IMR-90 (cell line): Measurements from ENCODE around the gene CEACAM8. TPM values are rescaled to one million over a fixed set of nuclear protein-coding genes. Genes with fewer than 3 reads are reported as not detected.

Source experiments
- ATAC-seq: fragments of 200-7000 bp; cut with Tn5 transposase; 2 replicates; pipeline ENCODE4 v1.9.1; 2020; ENCODE audit warnings: low read depth, mild to moderate bottlenecking, moderate library complexity
- BruUV-seq: library from RNA; stranded (reverse); fragments of 400-500 nt; replicated peaks from 2 replicates; lab custom pipeline; 2021; lab: Mats Ljungman, UMichigan
- CTCF ChIA-PET: fragments of 300-600 bp; formaldehyde crosslinking; extraction: SDS; loops from one replicate; lab custom pipeline; 2021; ENCODE audit warnings: antibody characterized with exemption; lab: Yijun Ruan, JAX
- POLR2A ChIA-PET: fragments of 300-600 bp; sonication (Branson Sonifier 250); formaldehyde crosslinking; loops from one replicate; lab custom pipeline; 2022; ENCODE audit warnings: antibody characterized with exemption; ENCODE audit not compliant: unreplicated experiment; lab: Charles Lee
- DNase-seq: peaks from one replicate; pipeline ENCODE4 v3.0.0; 2013
- H2AFZ ChIP-seq: replicated peaks from 2 replicates; pipeline ENCODE3; 2013; ENCODE audit warnings: low read length, mild to moderate bottlenecking; ENCODE audit not compliant: poor library complexity
- H2AK5ac ChIP-seq: 2 replicates; pipeline ENCODE4 v1.6.1; 2013; ENCODE audit warnings: low read depth, low read length, inconsistent platforms
- H2AK9ac ChIP-seq: replicated peaks from 2 replicates; pipeline ENCODE3; 2013; ENCODE audit warnings: mild to moderate bottlenecking, low read depth, low read length, moderate library complexity; ENCODE audit not compliant: poor library complexity
- H2BK120ac ChIP-seq: 2 replicates; pipeline ENCODE4 v1.6.1; 2013; ENCODE audit warnings: low read depth, low read length, inconsistent platforms
- H2BK15ac ChIP-seq: 3 replicates; pipeline ENCODE4 v1.6.1; 2013; ENCODE audit warnings: low read depth, low read length, inconsistent platforms
- H2BK20ac ChIP-seq: 2 replicates; pipeline ENCODE4 v1.6.1; 2013; ENCODE audit warnings: low read depth, mild to moderate bottlenecking, inconsistent platforms, low read length, moderate library complexity
- H2BK5ac ChIP-seq: 2 replicates; pipeline ENCODE4 v1.6.1; 2013; ENCODE audit warnings: mild to moderate bottlenecking, low read depth, low read length, inconsistent platforms; ENCODE audit not compliant: poor library complexity, severe bottlenecking
- H3K14ac ChIP-seq: replicated peaks from 2 replicates; pipeline ENCODE4 v1.6.1; 2013; ENCODE audit warnings: low read depth, low read length, inconsistent platforms
- H3K18ac ChIP-seq: 2 replicates; pipeline ENCODE4 v1.6.1; 2013; ENCODE audit warnings: low read depth, low read length, control low read depth
- H3K23ac ChIP-seq: 2 replicates; pipeline ENCODE4 v1.6.1; 2013; ENCODE audit warnings: low read depth, low read length, inconsistent platforms
- H3K27ac ChIP-seq: 2 replicates; pipeline ENCODE4 v1.5.1; 2013; ENCODE audit warnings: mild to moderate bottlenecking, control low read depth, low read length; ENCODE audit not compliant: insufficient read depth
- H3K27me3 ChIP-seq: 2 replicates; pipeline ENCODE4 v1.6.1; 2013; ENCODE audit warnings: low read length; ENCODE audit not compliant: control insufficient read depth, insufficient read depth
- H3K36me3 ChIP-seq: 2 replicates; pipeline ENCODE4 v1.6.1; 2013; ENCODE audit warnings: low read length, mixed read lengths; ENCODE audit not compliant: control insufficient read depth, insufficient read depth
- H3K4ac ChIP-seq: 2 replicates; pipeline ENCODE4 v1.6.1; 2013; ENCODE audit warnings: low read depth, low read length, inconsistent platforms
- H3K4me1 ChIP-seq: 2 replicates; pipeline ENCODE4 v1.6.1; 2013; ENCODE audit warnings: low read length, mixed read lengths; ENCODE audit not compliant: control insufficient read depth, insufficient read depth
- H3K4me2 ChIP-seq: 2 replicates; pipeline ENCODE4 v1.6.1; 2013; ENCODE audit warnings: low read depth, mild to moderate bottlenecking, control low read depth, low read length, moderate library complexity
- H3K4me3 ChIP-seq: 2 replicates; pipeline ENCODE4 v1.5.1; 2013; ENCODE audit warnings: low read depth, mild to moderate bottlenecking, control low read depth, low read length, moderate library complexity; ENCODE audit not compliant: insufficient read depth
- H3K56ac ChIP-seq: 2 replicates; pipeline ENCODE4 v1.6.1; 2013; ENCODE audit warnings: low read length, inconsistent platforms; ENCODE audit not compliant: insufficient read depth; ENCODE audit errors: extremely low read depth
- H3K79me1 ChIP-seq, 2 experiments: 2 replicates each; pipeline ENCODE4 v1.6.1; 2013; ENCODE audit warnings: low read length in 2 of 2, inconsistent platforms in 1 of 2, low read depth in 1 of 2
- H3K9ac ChIP-seq: 2 replicates; pipeline ENCODE4 v1.6.1; 2013; ENCODE audit warnings: low read depth, low read length, control low read depth
- H3K9me1 ChIP-seq: 2 replicates; pipeline ENCODE4 v1.6.1; 2013; ENCODE audit warnings: low read length, inconsistent platforms; ENCODE audit not compliant: insufficient read depth
- H3K9me3 ChIP-seq: 2 replicates; pipeline ENCODE4 v1.6.1; 2013; ENCODE audit warnings: low read length; ENCODE audit not compliant: control insufficient read depth, insufficient read depth
- H4K20me1 ChIP-seq: 2 replicates; pipeline ENCODE4 v1.6.1; 2013; ENCODE audit warnings: low read length, inconsistent platforms; ENCODE audit not compliant: insufficient read depth
- H4K5ac ChIP-seq: 2 replicates; pipeline ENCODE4 v1.6.1; 2013; ENCODE audit warnings: mild to moderate bottlenecking, low read depth, low read length, control low read depth
- H4K8ac ChIP-seq, 2 experiments: 2 replicates each; pipeline ENCODE4 v1.6.1; 2013; ENCODE audit warnings: low read depth in 2 of 2, low read length in 2 of 2, control low read depth in 1 of 2, inconsistent platforms in 1 of 2
- H4K91ac ChIP-seq: 2 replicates; pipeline ENCODE4 v1.6.1; 2013; ENCODE audit warnings: low read depth, low read length, inconsistent platforms; ENCODE audit not compliant: insufficient read depth
- MAFK ChIP-seq: IDR thresholded peaks from 2 replicates; pipeline ENCODE4 v1.6.1; 2012; ENCODE audit warnings: low read depth, low read length, improper control_type of control experiment
- POLR2A ChIP-seq: IDR thresholded peaks from 2 replicates; pipeline ENCODE4 v1.6.1; 2012; ENCODE audit warnings: mild to moderate bottlenecking, low read depth, low read length
- RAD21 ChIP-seq: IDR thresholded peaks from 2 replicates; pipeline ENCODE4 v1.6.1; 2012; ENCODE audit warnings: low read length, improper control_type of control experiment
- RFX5 ChIP-seq: IDR thresholded peaks from 2 replicates; pipeline ENCODE4 v1.8.0; 2012; ENCODE audit warnings: low read depth, mild to moderate bottlenecking, low read length, moderate library complexity
- WGBS, 2 experiments: methylation state at CpG; one replicate each; pipeline versions ENCODE4 v1.1.5 to v1.1.7; 2013; ENCODE audit warnings: missing lambda C conversion rate in 2 of 2; ENCODE audit not compliant: insufficient read length in 1 of 2; ENCODE audit errors: extremely low coverage in 2 of 2; 5-methylcytosine and 5-hydroxymethylcytosine counted together
- dilution Hi-C: fragments of 300-500 bp; cut with HindIII; formaldehyde crosslinking; loops from one replicate; pipeline ENCODE4 v1.14.3; 2018; ENCODE audit warnings: low sequenced_read_pairs; ENCODE audit not compliant: unreplicated experiment
- in situ Hi-C: fragments of 300-500 bp; cut with MboI; formaldehyde crosslinking; loops from 3 replicates; pipeline ENCODE4 v1.14.3; 2019; ENCODE audit warnings: low sequenced_read_pairs, inconsistent platforms, mixed read lengths
- intact Hi-C: fragments of 100-400 bp; cut with micrococcal nuclease; formaldehyde crosslinking; loops from 2 replicates; pipeline ENCODE4 v1.10.0; 2022
- polyA plus RNA-seq, 3 experiments: library from polyadenylated mRNA; depleted of rRNA; stranded (reverse); fragments of >200 nt; gene quantifications; 2 replicates each; pipeline ENCODE4 v1.2.3, GENCODE V29; 2012; ENCODE audit warnings: low replicate concordance in 1 of 3
- total RNA-seq: library from RNA; depleted of rRNA; stranded (reverse); fragments of >200 nt; gene quantifications from 2 replicates; pipeline ENCODE4 v1.2.3, GENCODE V29; 2012

The CEACAM8 gene
- total and polyA plus RNA-seq, 2 of the 4 experiments (the other 2 are of a cell fraction) = not detected

GRCh38 chr19:42576241-42576640, 18.5 kb downstream of the CEACAM8 start:
- Histone ChIP-seq H3K9me1 (no peaks in the 10 kb centered on the region), H3K9me3 (no peaks in the 10 kb centered on the region), H3K14ac (no peak overlapping the region), H3K4me2 (no peak overlapping the region), H3K79me1 (no peaks in the 10 kb centered on the region), H2AK9ac (no peak overlapping the region), H2AK5ac (no peak overlapping the region), H3K4me3 (no peak overlapping the region), H3K4me1 (no peaks in the 10 kb centered on the region), H3K9ac (no peak overlapping the region), H4K20me1 (no peaks in the 10 kb centered on the region), H2BK120ac (no peak overlapping the region), H4K91ac (no peak overlapping the region), H3K27me3 (peaks cover 14% of the 10 kb centered on the region), H3K56ac (no peak overlapping the region), H3K36me3 (no peaks in the 10 kb centered on the region), H2BK20ac (no peak overlapping the region), H2AFZ (no peak overlapping the region), H4K8ac (no peak overlapping the region), H3K27ac (no peak overlapping the region), H2BK5ac (no peak overlapping the region), H3K4ac (no peak overlapping the region), H2BK15ac (no peak overlapping the region), H3K18ac (no peak overlapping the region), H4K5ac (no peak overlapping the region), H3K23ac (no peak overlapping the region)
- WGBS, 2 experiments = 40% methylated on average over 1 of the region's 2 CpGs; no CpG with 5 or more reads in 1 of the 2 experiments
- no peak for TF ChIP-seq MAFK
- TF ChIP-seq RFX5 = no peak
- TF ChIP-seq POLR2A = no peak
- TF ChIP-seq RAD21 = no peak
- DNase-seq (no peak), ATAC-seq (no peak)
- POLR2A ChIA-PET = no interaction called here
- intact Hi-C loops (no loop called here), dilution Hi-C loops (no loop called here), in situ Hi-C loops (no loop called here)
- BruUV-seq = no TSS peak
- CTCF ChIA-PET = interaction anchor here (1.2 kb wide), 1 partner anchor 59 kb away, joined by 3 read pairs; no protein-coding TSS in a partner anchor
